ENCODE measurements around the gene EFTUD2. TPM values are rescaled to one million over a fixed set of nuclear protein-coding genes. Genes with fewer than 3 reads are reported as not detected.

The EFTUD2 gene
- total and polyA plus RNA-seq, 4 donors: 19.8 to 84.3 (median 33.3) TPM

GRCh38 chr17:44909681-44910144 is 10.5 kb upstream of the EFTUD2 start:
- Histone ChIP-seq H3K36me3 (ENCODE audit: control insufficient read depth in 4 of 4, insufficient read depth in 3 of 4, low read depth in 1 of 4, low read length in 3 of 4) (no peaks in the 10 kb centered on the region), H3K9ac (ENCODE audit: low read depth in 1 of 2, low read length in 2 of 2) (no peak overlapping the region), H3K4me3 (ENCODE audit: low read depth in 1 of 3, low read length in 3 of 3) (no peak overlapping the region), H3K27me3 (ENCODE audit: control insufficient read depth in 4 of 4, insufficient read depth in 4 of 4, low read length in 3 of 4) (no peaks in the 10 kb centered on the region), H3K27ac (ENCODE audit: low read depth in 1 of 2, low read length in 2 of 2) (no peak overlapping the region), H3K4me1 (ENCODE audit: control insufficient read depth in 4 of 4, insufficient read depth in 4 of 4, low read length in 3 of 4) (peaks cover 0 to 16% (median 10%) of the 10 kb centered on the region in 4 donors), H3K9me3 (ENCODE audit: control insufficient read depth in 4 of 4, low read length in 3 of 4) (no peaks in the 10 kb centered on the region)
- DNase-seq (ENCODE audit: low spot score): no peak
- no peak for TF ChIP-seq HNF4A (conservative IDR thresholded peaks at IDR 0.05)
- no peak for TF ChIP-seq RXRA (IDR thresholded peaks at IDR 0.05)
- no peak for TF ChIP-seq ATF3 (IDR thresholded peaks at IDR 0.05)
- TF ChIP-seq GABPA (IDR thresholded peaks at IDR 0.05 in 1 of 2, conservative IDR thresholded peaks at IDR 0.05 in 1 of 2): no peak
- TF ChIP-seq NR2F2 (IDR thresholded peaks at IDR 0.05): no peak
- TF ChIP-seq CTCF (IDR thresholded peaks at IDR 0.05; ENCODE audit: low read depth, low read length, missing input control): no peak
- no peak for TF ChIP-seq JUND (IDR thresholded peaks at IDR 0.05)
- no peak for TF ChIP-seq ZBTB33 (IDR thresholded peaks at IDR 0.05)
- TF ChIP-seq HNF4G (IDR thresholded peaks at IDR 0.05): no peak
- TF ChIP-seq YY1 (IDR thresholded peaks at IDR 0.05): no peak
- TF ChIP-seq SP1 (IDR thresholded peaks at IDR 0.05): no peak
- no peak for TF ChIP-seq MAX (IDR thresholded peaks at IDR 0.05)
- TF ChIP-seq FOXA1 (IDR thresholded peaks at IDR 0.05): no peak
- no peak for TF ChIP-seq TAF1 (conservative IDR thresholded peaks at IDR 0.05)
- TF ChIP-seq REST (IDR thresholded peaks at IDR 0.05): no peak
- no peak for TF ChIP-seq FOXA2 (IDR thresholded peaks at IDR 0.05)
- TF ChIP-seq RAD21 (IDR thresholded peaks at IDR 0.05): no peak
- TF ChIP-seq EGR1 (IDR thresholded peaks at IDR 0.05; ENCODE audit: low read depth in 2 of 2): no peak
- 91% methylated on average over 11 of the region's 11 CpGs for WGBS

All from liver (tissue), 9 donors.